Smooth muscle cell (in vitro differentiated cells): ENCODE measurements around the gene XYLT1. TPM values are rescaled to one million over a fixed set of nuclear protein-coding genes. Genes with fewer than 3 reads are reported as not detected.

Experiments used
- DNase-seq: peaks from one replicate; lab custom pipeline; 2025; ENCODE audit not compliant: unreplicated experiment; lab: John Stamatoyannopoulos, UW
- H2AFZ ChIP-seq: fragments of 200-600 bp; sonication (generic); 2 replicates; pipeline ENCODE4 v1.6.0; 2016; ENCODE audit warnings: antibody characterized with exemption, low read depth, mild to moderate bottlenecking
- H3F3A ChIP-seq: fragments of 200-600 bp; sonication (generic); 2 replicates; pipeline ENCODE4 v1.6.0; 2017; ENCODE audit warnings: antibody characterized with exemption, low read depth
- H3K27ac ChIP-seq: fragments of 200-600 bp; sonication (generic); 2 replicates; pipeline ENCODE4 v1.5.1; 2016; ENCODE audit warnings: low read depth, mild to moderate bottlenecking
- H3K27me3 ChIP-seq: fragments of 200-600 bp; sonication (generic); 2 replicates; pipeline ENCODE4 v1.6.1; 2016; ENCODE audit warnings: low read depth, mild to moderate bottlenecking
- H3K36me3 ChIP-seq: fragments of 200-600 bp; sonication (generic); 2 replicates; pipeline ENCODE4 v1.5.1; 2016; ENCODE audit warnings: low read depth
- H3K4me1 ChIP-seq: fragments of 200-600 bp; sonication (generic); 2 replicates; pipeline ENCODE4 v1.5.1; 2016; ENCODE audit warnings: low read depth
- H3K4me2 ChIP-seq: fragments of 200-600 bp; sonication (generic); 2 replicates; pipeline ENCODE4 v1.6.0; 2016; ENCODE audit warnings: mild to moderate bottlenecking
- H3K4me3 ChIP-seq: fragments of 200-600 bp; sonication (generic); 2 replicates; pipeline ENCODE4 v1.5.1; 2016; ENCODE audit warnings: mild to moderate bottlenecking
- H3K79me2 ChIP-seq: fragments of 200-600 bp; sonication (generic); 2 replicates; pipeline ENCODE4 v1.6.0; 2016; ENCODE audit warnings: low read depth, mild to moderate bottlenecking
- H3K9ac ChIP-seq: fragments of 200-600 bp; sonication (generic); 2 replicates; pipeline ENCODE4 v1.6.0; 2016; ENCODE audit warnings: low read depth
- H3K9me3 ChIP-seq: fragments of 200-600 bp; sonication (generic); replicated peaks from 2 replicates; pipeline ENCODE4 v1.5.1; 2016; ENCODE audit warnings: low read depth
- H4K20me1 ChIP-seq: fragments of 200-600 bp; sonication (generic); 2 replicates; pipeline ENCODE4 v1.6.0; 2016; ENCODE audit warnings: low read depth
- CTCF ChIP-seq: fragments of 200-600 bp; sonication (generic); IDR thresholded peaks from 2 replicates; pipeline ENCODE4 v1.5.1; 2017; ENCODE audit warnings: borderline replicate concordance, mild to moderate bottlenecking, antibody characterized with exemption; ENCODE audit not compliant: insufficient read depth, poor library complexity, severe bottlenecking
- WGBS: methylation state at CpG from one replicate; pipeline ENCODE4 v1.1.7; 2016; ENCODE audit warnings: low lambda C conversion rate; 5-methylcytosine and 5-hydroxymethylcytosine counted together
- polyA plus RNA-seq: library from polyadenylated mRNA; unstranded; fragments of >200 nt; fragmentation: Nextera tagmentation; extraction: Ambion mirVana; gene quantifications from 2 replicates; pipeline ENCODE4 v1.2.1, GENCODE V29; 2016
- small RNA-seq: library from RNA; depleted of rRNA; stranded (forward); fragments of <200 nt; gene quantifications from one replicate; pipeline ENCODE3, GENCODE V24; 2014
- total RNA-seq: library from RNA; depleted of rRNA; stranded (reverse); fragments of >200 nt; gene quantifications from 2 replicates; pipeline ENCODE4 v1.2.3, GENCODE V29; 2014

The XYLT1 gene
- total and polyA plus RNA-seq, 2 experiments from 2014 or later = 9.5 to 19.9 TPM

- no peaks in the 10 kb centered on the region for H3K9me3 ChIP-seq
- no peaks in the 10 kb centered on the region for H3K36me3 ChIP-seq
- no peaks in the 10 kb centered on the region for H4K20me1 ChIP-seq
- H3K79me2 ChIP-seq = no peaks in the 10 kb centered on the region
- H3K27me3 ChIP-seq = no peaks in the 10 kb centered on the region
- H3K27ac ChIP-seq = no peak overlapping the region
- no peak for DNase-seq
- TF ChIP-seq CTCF = no peak
- H3K4me1 ChIP-seq = no peaks in the 10 kb centered on the region
- H3K4me2 ChIP-seq = no peak overlapping the region
- no peak overlapping the region for H3K4me3 ChIP-seq
- WGBS = 84% methylated on average over 7 of the region's 7 CpGs
- no peaks in the 10 kb centered on the region for H3F3A ChIP-seq
- H3K9ac ChIP-seq = no peak overlapping the region
- no peak overlapping the region for H2AFZ ChIP-seq
These were observed 412.3 kb downstream of the XYLT1 start for GRCh38 chr16:17058471-17058870.

GRCh38 chr16:17056666-17057065, 414.1 kb downstream of the XYLT1 start:
- H3K4me3 ChIP-seq = no peak overlapping the region
- no peaks in the 10 kb centered on the region for H3K36me3 ChIP-seq
- H3K27ac ChIP-seq = no peak overlapping the region
- DNase-seq = no peak
- no peaks in the 10 kb centered on the region for H3K79me2 ChIP-seq
- no peaks in the 10 kb centered on the region for H3K27me3 ChIP-seq
- no peak overlapping the region for H2AFZ ChIP-seq
- no peak for TF ChIP-seq CTCF
- H4K20me1 ChIP-seq = no peaks in the 10 kb centered on the region
- H3K9me3 ChIP-seq = no peaks in the 10 kb centered on the region
- H3K4me1 ChIP-seq = no peaks in the 10 kb centered on the region
- H3F3A ChIP-seq = no peaks in the 10 kb centered on the region
- no peak overlapping the region for H3K9ac ChIP-seq
- WGBS = 91% methylated on average over 1 of the region's 1 CpG
- H3K4me2 ChIP-seq = no peak overlapping the region

- Histone ChIP-seq H4K20me1 (no peaks in the 10 kb centered on the region), H3K36me3 (no peaks in the 10 kb centered on the region), H3K27ac (no peak overlapping the region), H3K79me2 (no peaks in the 10 kb centered on the region), H3K4me1 (no peaks in the 10 kb centered on the region), H2AFZ (no peak overlapping the region), H3K4me3 (no peak overlapping the region), H3K27me3 (no peaks in the 10 kb centered on the region), H3F3A (no peaks in the 10 kb centered on the region), H3K4me2 (no peak overlapping the region), H3K9ac (no peak overlapping the region), H3K9me3 (no peaks in the 10 kb centered on the region)
- no peak for DNase-seq
- 64% methylated on average over 4 of the region's 4 CpGs for whole genome bisulfite sequencing
- TF ChIP-seq CTCF = no peak
These were observed 417.1 kb downstream of the XYLT1 start for GRCh38 chr16:17053536-17054160.

Small RNAs within 50 kb of the gene (small RNA-seq; reads per million reads assigned to genes)
- not detected for gene AC109446.1
